Stimulated activated CD8-positive, alpha-beta memory T cell treated with anti-CD3 and anti-CD28 coated beads, Interleukin-12 subunit alpha, Interleukin-12 subunit beta, amount 100 ng/mL, for 24 hours (primary cell): ENCODE results near the gene MED25.

Source experiments
- DNase-seq: peaks from one replicate; pipeline ENCODE4 v3.0.0-alpha.2; 2020; ENCODE audit errors: extremely low read depth

The MED25 gene

GRCh38 chr19:49799271-49799797 lies 18.8 kb upstream of the MED25 start:
- no peak for DNase-seq

GRCh38 chr19:49799798-49800376 lies 18.2 kb upstream of the MED25 start:
- no peak for DNase-seq

GRCh38 chr19:49800771-49801170 lies 17.3 kb upstream of the MED25 start:
- no peak for DNase-seq

- no peak for DNase-seq
These were observed 16.6 kb upstream of the MED25 start for GRCh38 chr19:49801401-49801888.

- no peak for DNase-seq
These were observed 16.0 kb upstream of the MED25 start for GRCh38 chr19:49801966-49802661.

- DNase-seq: no peak
These were observed 15.1 kb upstream of the MED25 start for GRCh38 chr19:49802836-49803528.

GRCh38 chr19:49803529-49803856 lies 14.6 kb upstream of the MED25 start:
- DNase-seq: no peak

- no peak for DNase-seq
These were observed 12.1 kb upstream of the MED25 start for GRCh38 chr19:49805822-49806619.

GRCh38 chr19:49806620-49806959 lies 11.5 kb upstream of the MED25 start:
- DNase-seq: no peak

- DNase-seq: no peak
These were observed 10.8 kb upstream of the MED25 start for GRCh38 chr19:49807058-49807903.

GRCh38 chr19:49807904-49808675 lies 10.0 kb upstream of the MED25 start:
- DNase-seq: no peak

- DNase-seq: peak; percentile 63
These were observed 9.4 kb upstream of the MED25 start for GRCh38 chr19:49808711-49809159.

- DNase-seq: no peak
These were observed 8.7 kb upstream of the MED25 start for GRCh38 chr19:49809160-49809940.

- DNase-seq: no peak
These were observed 8.1 kb upstream of the MED25 start for GRCh38 chr19:49809941-49810389.

GRCh38 chr19:49811328-49811727 lies 6.8 kb upstream of the MED25 start:
- no peak for DNase-seq

- DNase-seq: no peak
These were observed 5.6 kb upstream of the MED25 start for GRCh38 chr19:49812452-49812996.

- DNase-seq: peak; percentile 80
These were observed 4.9 kb upstream of the MED25 start, which contains the start of gene FUZ for GRCh38 chr19:49812997-49813861. FUZ (minus strand) TSS chr19:49813292; CDS start chr19:49813106, 186 bp downstream.

- no peak for DNase-seq
These were observed 4.1 kb upstream of the MED25 start for GRCh38 chr19:49814010-49814409.
